AG04450 (cell line): ENCODE data around the gene SYT13. TPM values are rescaled to one million over a fixed set of nuclear protein-coding genes. Genes with fewer than 3 reads are reported as not detected.
"Not testable (repeated sequence)": the region's sequence is repeated elsewhere in the genome, so short reads cannot be mapped to it uniquely, and the experiment has no call there.

ENCODE experiments used
- CTCF ChIA-PET: fragments of 300-600, 350-600 bp; formaldehyde crosslinking; extraction: SDS; loops from one replicate; lab custom pipeline; 2022; ENCODE audit warnings: antibody characterized with exemption, inconsistent platforms; lab: Charles Lee
- POLR2A ChIA-PET: fragments of 350-600 bp; formaldehyde crosslinking; extraction: SDS; loops from one replicate; lab custom pipeline; 2021; ENCODE audit warnings: antibody characterized with exemption, inconsistent platforms; lab: Yijun Ruan, JAX
- DNase-seq: peaks from one replicate; pipeline ENCODE4 v3.0.0-alpha.2; 2011; ENCODE audit warnings: low read depth, low spot score
- H3K27ac ChIP-seq: one replicate; pipeline ENCODE4 v1.5.1; 2012; ENCODE audit warnings: low read depth, low read length, control low read depth
- H3K27me3 ChIP-seq: one replicate; pipeline ENCODE4 v1.6.0; 2012; ENCODE audit warnings: low read length; ENCODE audit not compliant: control insufficient read depth, insufficient read depth
- H3K4me3 ChIP-seq: 2 replicates; pipeline ENCODE4 v1.5.1; 2011; ENCODE audit warnings: mild to moderate bottlenecking, low read depth, low read length, control low read depth
- H3K9me3 ChIP-seq: 2 replicates; pipeline ENCODE4 v1.5.1; 2012; ENCODE audit warnings: low read length; ENCODE audit not compliant: control insufficient read depth, insufficient read depth
- CTCF ChIP-seq: IDR thresholded peaks from 2 replicates; pipeline ENCODE4 v1.5.1; 2011; ENCODE audit warnings: low read depth, low read length, control low read depth, inconsistent platforms
- polyA plus RNA-seq: library from polyadenylated mRNA; depleted of rRNA; stranded (reverse); fragments of >200 nt; gene quantifications from 2 replicates; pipeline ENCODE4 v1.2.3, GENCODE V29; 2011

SYT13 gene
- polyA plus RNA-seq, 1 experiment, result not detected

DNA sequence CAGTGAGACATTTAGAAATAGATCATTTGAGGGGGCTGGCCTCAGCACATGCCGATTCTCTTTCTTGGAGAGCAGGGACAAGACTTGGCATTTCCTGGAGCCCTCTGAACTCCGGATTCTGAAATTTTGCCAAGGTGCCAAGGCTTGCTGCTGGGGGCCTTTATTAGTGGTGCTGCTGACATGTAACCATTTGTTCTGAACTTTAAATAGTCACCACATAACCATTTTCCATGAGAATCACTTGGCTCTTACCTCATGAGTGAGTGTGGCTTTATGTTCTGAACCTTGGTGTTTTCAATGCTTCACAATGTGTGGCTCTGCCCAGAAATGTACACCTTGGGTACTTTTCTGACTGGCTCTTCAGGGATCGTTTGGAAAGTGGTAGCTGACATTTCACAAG, 33.3 kb downstream of the SYT13 start:
- DNase-seq, result no peak
- Histone ChIP-seq H3K27me3 (peaks cover 7% of the 10 kb centered on the region), H3K27ac (no peak overlapping the region), H3K4me3 (no peak overlapping the region), H3K9me3 (no peaks in the 10 kb centered on the region; the same call in 1 of the 2 replicates)
- ChIA-PET CTCF (interaction anchor here (1.0 to 2.6 kb wide), 9 partner anchors 13 to 148 kb away, joined by 3 to 15 read pairs (median 4); no protein-coding TSS in a partner anchor), POLR2A (no interaction called here)
- no peak for TF ChIP-seq CTCF

DNA sequence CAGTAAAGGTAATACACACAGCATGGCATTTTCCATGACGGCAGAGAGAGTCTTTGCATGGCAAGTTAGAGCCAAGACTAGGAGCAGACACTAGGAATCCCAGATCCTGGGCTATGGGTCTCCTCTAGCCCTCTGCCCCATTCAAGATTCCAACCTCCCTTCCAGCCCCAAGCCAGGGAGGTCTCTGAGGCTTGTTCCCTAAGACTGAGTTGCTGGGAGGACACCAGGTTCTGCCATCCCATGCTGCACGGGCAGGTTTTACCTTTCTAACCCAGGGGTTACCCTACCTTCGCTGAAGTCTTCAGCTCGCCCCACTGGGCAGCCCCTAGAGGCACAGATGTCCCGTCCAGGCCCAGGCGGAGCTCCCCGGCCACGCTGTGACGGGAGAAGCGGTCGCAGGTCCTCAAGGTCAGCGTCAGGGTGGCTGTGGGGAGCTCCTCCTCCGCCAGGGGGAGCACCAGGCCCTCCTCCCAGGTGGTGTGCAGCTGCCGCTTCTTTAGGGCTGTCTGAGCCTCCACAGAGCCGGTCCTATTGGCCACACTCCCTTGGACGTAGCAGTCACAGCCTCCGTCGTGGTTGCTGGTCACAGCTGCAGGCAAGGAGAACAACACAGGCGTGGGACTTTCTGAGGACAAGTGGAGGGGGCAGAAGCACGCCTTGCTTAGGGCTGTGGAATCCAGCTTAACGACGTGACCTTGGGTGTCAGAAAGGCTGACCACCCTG, 33.8 kb downstream of the SYT13 start:
- no peak for DNase-seq
- H3K9me3 ChIP-seq, result no peaks in the 10 kb centered on the region; the same call in 1 of the 2 replicates
- H3K27ac ChIP-seq, result no peak overlapping the region
- no peak overlapping the region for H3K4me3 ChIP-seq
- CTCF ChIA-PET, result interaction anchor here (1.0 to 2.6 kb wide), 7 partner anchors 13 to 147 kb away, joined by 3 to 15 read pairs (median 4); no protein-coding TSS in a partner anchor
- POLR2A ChIA-PET, result no interaction called here
- H3K27me3 ChIP-seq, result peaks cover 7% of the 10 kb centered on the region
- peak; percentile 53 for TF ChIP-seq CTCF

DNA sequence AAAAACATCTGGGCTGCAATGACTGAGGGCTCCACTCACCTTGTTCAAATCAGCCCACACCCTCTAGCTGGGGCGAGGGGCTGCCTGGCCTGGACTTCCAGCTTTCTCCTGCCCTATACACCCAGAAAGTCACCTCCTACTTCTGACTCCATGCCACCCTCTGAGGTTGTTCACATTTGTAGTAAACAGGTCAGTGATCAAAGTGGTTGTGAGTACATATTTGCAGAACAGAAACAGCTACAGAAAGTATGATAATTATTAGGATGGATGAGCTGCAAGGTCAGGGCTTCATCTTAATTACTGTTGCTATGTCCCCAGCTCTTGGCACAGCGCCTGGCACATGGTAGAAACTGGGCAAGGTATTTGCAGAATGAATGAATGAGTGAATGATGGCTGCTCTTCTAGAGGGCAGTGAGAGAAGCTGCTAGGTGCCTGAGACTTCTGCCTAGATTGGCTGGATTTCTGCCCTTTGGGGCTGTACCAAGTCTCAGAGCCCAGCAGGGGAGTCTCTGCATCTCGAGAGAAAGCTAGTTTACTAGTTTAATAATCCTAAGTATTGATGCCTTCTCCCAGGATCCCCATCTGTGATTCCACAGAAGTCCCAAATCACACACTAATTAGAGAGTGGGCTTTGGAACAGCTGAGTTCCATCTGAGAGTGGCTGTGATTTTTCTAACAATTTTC, 36.0 kb downstream of the SYT13 start:
- ChIA-PET CTCF (interaction anchor here (1.5 to 1.9 kb wide), 2 partner anchors 22 to 139 kb away, joined by 3 to 5 read pairs; no protein-coding TSS in a partner anchor), POLR2A (no interaction called here)
- DNase-seq, result no peak

GRCh38 chr11:45249372-45249771, 36.8 kb downstream of the SYT13 start:
- H3K27ac ChIP-seq, H3K9me3 ChIP-seq, H3K4me3 ChIP-seq, DNase-seq, POLR2A ChIA-PET: not testable (repeated sequence)
- CTCF ChIA-PET, result interaction anchor here (1.9 kb wide), 1 partner anchor 139 kb away, joined by 5 read pairs; no protein-coding TSS in a partner anchor
- peaks cover 20% of the 10 kb centered on the region for H3K27me3 ChIP-seq

More for the DNA sequence above, 36.0 kb downstream of the SYT13 start:
- TF ChIP-seq CTCF, result no peak
- H3K9me3 ChIP-seq, result no peaks in the 10 kb centered on the region; the same call in 1 of the 2 replicates
- no peak overlapping the region for H3K4me3 ChIP-seq
- H3K27me3 ChIP-seq, result peaks cover 13% of the 10 kb centered on the region
- H3K27ac ChIP-seq, result no peak overlapping the region

GRCh38 chr11:45248501-45249011, 37.6 kb downstream of the SYT13 start:
- POLR2A ChIA-PET, result no interaction called here
- DNase-seq, result no peak
- Histone ChIP-seq H3K4me3 (no peak overlapping the region), H3K9me3 (no peaks in the 10 kb centered on the region; the same call in 1 of the 2 replicates), H3K27ac (no peak overlapping the region), H3K27me3 (peaks cover 20% of the 10 kb centered on the region)
- CTCF ChIA-PET, result no interaction called here
- TF ChIP-seq CTCF, result no peak
